ENCODE measurements around the gene MMD2.

The MMD2 gene

GRCh38 chr7:4962872-4963775, 4.1 kb upstream of the MMD2 start:
- no peak for ATAC-seq
- no peak for TF ChIP-seq RARB (CRISPR knock-in tag; IDR thresholded peaks at IDR 0.05)
- TF ChIP-seq ESRRG (CRISPR knock-in tag; IDR thresholded peaks at IDR 0.05) = no peak
- TF ChIP-seq PPARA (CRISPR knock-in tag; IDR thresholded peaks at IDR 0.05; ENCODE audit: borderline replicate concordance) = no peak
- TF ChIP-seq OSR1 (CRISPR knock-in tag; IDR thresholded peaks at IDR 0.05) = no peak
- no peak for TF ChIP-seq CREB5 (CRISPR knock-in tag; IDR thresholded peaks at IDR 0.05; ENCODE audit: low read depth)
- no peak for TF ChIP-seq ZC3H10 (CRISPR knock-in tag; IDR thresholded peaks at IDR 0.05)
- no peak for TF ChIP-seq TCF4 (CRISPR knock-in tag; IDR thresholded peaks at IDR 0.05; ENCODE audit: borderline replicate concordance)
- no peak for TF ChIP-seq POU6F1 (CRISPR knock-in tag; IDR thresholded peaks at IDR 0.05; ENCODE audit: borderline replicate concordance, low read depth)
- no peak for TF ChIP-seq ZFP30 (CRISPR knock-in tag; IDR thresholded peaks at IDR 0.05)
- TF ChIP-seq ZNF70 (CRISPR knock-in tag; IDR thresholded peaks at IDR 0.05) = no peak
- TF ChIP-seq ZFP3 (CRISPR knock-in tag; IDR thresholded peaks at IDR 0.05) = no peak
- TF ChIP-seq GLIS3 (CRISPR knock-in tag; IDR thresholded peaks at IDR 0.05) = no peak
- TF ChIP-seq ZNF565 (CRISPR knock-in tag; conservative IDR thresholded peaks at IDR 0.05; ENCODE audit: low read depth) = no peak
- TF ChIP-seq TSHZ2 (CRISPR knock-in tag; IDR thresholded peaks at IDR 0.05) = no peak
- no peak for TF ChIP-seq ARNTL (CRISPR knock-in tag; IDR thresholded peaks at IDR 0.05; ENCODE audit: borderline replicate concordance, low read depth)
- TF ChIP-seq TOX (CRISPR knock-in tag; IDR thresholded peaks at IDR 0.05; ENCODE audit: borderline replicate concordance) = no peak

GRCh38 chr7:4960363-4960762, 1.4 kb upstream of the MMD2 start:
- ATAC-seq = no peak
- no peak for TF ChIP-seq GLIS3 (CRISPR knock-in tag; IDR thresholded peaks at IDR 0.05)
- TF ChIP-seq ZNF70 (CRISPR knock-in tag; IDR thresholded peaks at IDR 0.05) = no peak
- TF ChIP-seq CREB5 (CRISPR knock-in tag; IDR thresholded peaks at IDR 0.05; ENCODE audit: low read depth) = no peak
- no peak for TF ChIP-seq SNAI2 (CRISPR knock-in tag; IDR thresholded peaks at IDR 0.05)
- no peak for TF ChIP-seq OSR1 (CRISPR knock-in tag; IDR thresholded peaks at IDR 0.05)
- no peak for TF ChIP-seq ZNF565 (CRISPR knock-in tag; conservative IDR thresholded peaks at IDR 0.05; ENCODE audit: low read depth)

- ATAC-seq = no peak
- TF ChIP-seq BACH2 (CRISPR knock-in tag; IDR thresholded peaks at IDR 0.05; ENCODE audit: borderline replicate concordance) = no peak
- no peak for TF ChIP-seq ZC3H10 (CRISPR knock-in tag; IDR thresholded peaks at IDR 0.05)
- TF ChIP-seq ZNF70 (CRISPR knock-in tag; IDR thresholded peaks at IDR 0.05) = no peak
Observed at GRCh38 chr7:4959893-4960292, 906 bp upstream of the MMD2 start.

GRCh38 chr7:4959306-4959705, 319 bp upstream of the MMD2 start:
- ATAC-seq = no peak
- TF ChIP-seq ZC3H10 (CRISPR knock-in tag; IDR thresholded peaks at IDR 0.05) = no peak
- no peak for TF ChIP-seq ZFP3 (CRISPR knock-in tag; IDR thresholded peaks at IDR 0.05)
- no peak for TF ChIP-seq ZFP30 (CRISPR knock-in tag; IDR thresholded peaks at IDR 0.05)
- no peak for TF ChIP-seq TSHZ2 (CRISPR knock-in tag; IDR thresholded peaks at IDR 0.05)
- TF ChIP-seq ARNTL (CRISPR knock-in tag; IDR thresholded peaks at IDR 0.05; ENCODE audit: borderline replicate concordance, low read depth) = no peak
- TF ChIP-seq PATZ1 (CRISPR knock-in tag; IDR thresholded peaks at IDR 0.05; ENCODE audit: borderline replicate concordance) = no peak
- TF ChIP-seq GLIS3 (CRISPR knock-in tag; IDR thresholded peaks at IDR 0.05) = no peak
- TF ChIP-seq CSDC2 (CRISPR knock-in tag; IDR thresholded peaks at IDR 0.05) = no peak
- TF ChIP-seq CSRNP3 (CRISPR knock-in tag; IDR thresholded peaks at IDR 0.05) = no peak

Measured in SK-N-SH treated with all-trans-retinoic acid at 6 μM for 48 hours (cell line).